NT2/D1 (cell line): ENCODE results near the gene STK24.

Source experiments
- SUZ12 ChIP-seq: IDR thresholded peaks from 2 replicates; pipeline ENCODE4 v1.6.1; 2011; ENCODE audit not compliant: insufficient read length, insufficient read depth; ENCODE audit errors: extremely low read depth
- YY1 ChIP-seq: IDR thresholded peaks from 2 replicates; pipeline ENCODE4 v1.6.1; 2011; ENCODE audit not compliant: insufficient read length, insufficient read depth
- ZNF274 ChIP-seq: IDR thresholded peaks from 2 replicates; pipeline ENCODE4 v1.6.1; 2011; ENCODE audit warnings: mild to moderate bottlenecking, low read depth, low read length

- no peak for TF ChIP-seq ZNF274
- TF ChIP-seq YY1: no peak
- no peak for TF ChIP-seq SUZ12
Measured at GRCh38 chr13:98496966-98497365, 79.9 kb downstream of the STK24 start.
